CD4-positive, alpha-beta T cell (primary cell): ENCODE results near the gene CEP104. TPM values are rescaled to one million over a fixed set of nuclear protein-coding genes. Genes with fewer than 3 reads are reported as not detected.

Experiments used
- ATAC-seq: fragments of 200-7000 bp; cut with Tn5 transposase; one replicate; pipeline ENCODE4 v1.10.0; 2022; ENCODE audit warnings: mild to moderate bottlenecking; ENCODE audit not compliant: poor library complexity
- CTCF ChIA-PET: fragments of 350-600 bp; sonication (Branson Sonifier 250); formaldehyde crosslinking; loops from one replicate; lab custom pipeline; 2021; ENCODE audit warnings: antibody characterized with exemption, inconsistent platforms; lab: Charles Lee
- POLR2A ChIA-PET: fragments of 350-600 bp; sonication (Branson Sonifier 250); formaldehyde crosslinking; loops from one replicate; lab custom pipeline; 2021; ENCODE audit warnings: antibody characterized with exemption, inconsistent platforms; lab: Charles Lee
- DNase-seq, 14 experiments: peaks; one replicate each; pipeline ENCODE4 v3.0.0-alpha.2; 2013 to 2020; ENCODE audit warnings: mixed read lengths in 2 of 14
- H3K27ac ChIP-seq, 2 donors: one replicate each; pipeline versions ENCODE4 v1.5.1 to v1.7.0; 2013; ENCODE audit warnings: low read length in 2 of 2, low read depth in 1 of 2, mild to moderate bottlenecking in 1 of 2
- H3K27me3 ChIP-seq, 2 experiments: 1 replicate in 1 of 2; 2 replicates in 1 of 2; pipeline versions ENCODE4 v1.6.1 to v1.7.0; 2013; ENCODE audit warnings: low read length in 2 of 2, control low read depth in 1 of 2, mild to moderate bottlenecking in 1 of 2, moderate library complexity in 1 of 2; ENCODE audit not compliant: insufficient read depth in 2 of 2, control insufficient read depth in 1 of 2
- H3K36me3 ChIP-seq: one replicate; pipeline ENCODE4 v1.6.1; 2013; ENCODE audit warnings: low read length, control low read depth; ENCODE audit not compliant: insufficient read depth
- H3K4me1 ChIP-seq: one replicate; pipeline ENCODE4 v1.6.1; 2013; ENCODE audit warnings: low read length, control low read depth; ENCODE audit not compliant: insufficient read depth
- H3K4me3 ChIP-seq: one replicate; pipeline ENCODE4 v1.5.1; 2013; ENCODE audit warnings: mild to moderate bottlenecking, low read length, moderate library complexity
- H3K9me3 ChIP-seq, 2 experiments: 1 replicate in 1 of 2; 2 replicates in 1 of 2; pipeline versions ENCODE4 v1.6.1 to v1.7.0; 2013; ENCODE audit warnings: low read length in 2 of 2, mild to moderate bottlenecking in 2 of 2, control low read depth in 1 of 2, moderate library complexity in 1 of 2; ENCODE audit not compliant: control insufficient read depth in 1 of 2, insufficient read depth in 1 of 2
- H3K27ac Mint-ChIP-seq: one replicate; pipeline ENCODE4 v1.8.0; 2020; ENCODE audit warnings: mixed read lengths
- H3K27me3 Mint-ChIP-seq: one replicate; pipeline ENCODE4 v1.8.0; 2021; ENCODE audit warnings: mixed read lengths
- H3K36me3 Mint-ChIP-seq: one replicate; pipeline ENCODE4 v1.8.0; 2021; ENCODE audit warnings: low read depth, mixed read lengths
- H3K4me1 Mint-ChIP-seq: one replicate; pipeline ENCODE4 v1.8.0; 2021; ENCODE audit warnings: low read depth, mixed read lengths
- H3K4me3 Mint-ChIP-seq: one replicate; pipeline ENCODE4 v1.8.0; 2020; ENCODE audit warnings: mild to moderate bottlenecking, mixed read lengths
- H3K9me3 Mint-ChIP-seq: one replicate; pipeline ENCODE4 v1.8.0; 2020; ENCODE audit warnings: mixed read lengths
- CTCF ChIP-seq: fragments of 200-600 bp; IDR thresholded peaks from one replicate; pipeline ENCODE4 v1.8.0; 2022; ENCODE audit warnings: antibody characterized with exemption, mild to moderate bottlenecking
- intact Hi-C, 2 experiments: fragments of 100-400 bp; cut with DNase I in 1 of 2; cut with micrococcal nuclease in 1 of 2; formaldehyde crosslinking; loops; one replicate each; pipeline versions ENCODE4 v1.15.1 to v1.9.0; 2023 to 2025; cut with DNase I, micrococcal nuclease
- total RNA-seq, 174 experiments: library from RNA in 2 of 174; stranded (reverse) in 2 of 174; gene quantifications; one replicate each; pipeline ENCODE4 v1.2.3 and lab custom pipeline; 2021 to 2026

The CEP104 gene
- total RNA-seq, 2 experiments from 2014 or later: 16.6 to 20.5 TPM

GRCh38 chr1:3880429-3881192 lies 23.6 kb upstream of the CEP104 start:
- Histone ChIP-seq H3K36me3 (peaks cover 55% of the 10 kb centered on the region), H3K4me3 (no peak overlapping the region), H3K27ac (no peak overlapping the region), H3K27me3 (no peaks in the 10 kb centered on the region), H3K9me3 (peaks cover 5 to 7% of the 10 kb centered on the region in 2 experiments), H3K4me1 (peaks cover 6% of the 10 kb centered on the region)
- DNase-seq (no peak), ATAC-seq (no peak)
- no peaks in the 10 kb centered on the region for H3K9me3 Mint-ChIP-seq
- CTCF ChIA-PET: no interaction called here
- no peak overlapping the region for H3K4me3 Mint-ChIP-seq
- no peaks in the 10 kb centered on the region for H3K27me3 Mint-ChIP-seq
- POLR2A ChIA-PET: interaction anchor here (1.0 to 1.1 kb wide), 2 partner anchors 19 to 23 kb away, joined by 3 read pairs; partner anchors contain the start of genes C1orf174, CEP104 and DFFB
- no peak overlapping the region for H3K27ac Mint-ChIP-seq
- intact Hi-C loops: no loop called here
- H3K36me3 Mint-ChIP-seq: peaks cover 87% of the 10 kb centered on the region
- H3K4me1 Mint-ChIP-seq: peaks cover 5% of the 10 kb centered on the region
- no peak for TF ChIP-seq CTCF

GRCh38 chr1:3879787-3880428 lies 22.9 kb upstream of the CEP104 start:
- Mint-ChIP-seq H3K27ac (no peak overlapping the region), H3K9me3 (no peaks in the 10 kb centered on the region), H3K27me3 (no peaks in the 10 kb centered on the region), H3K4me3 (no peak overlapping the region), H3K36me3 (peaks cover 87% of the 10 kb centered on the region), H3K4me1 (peaks cover 5% of the 10 kb centered on the region)
- intact Hi-C loops: no loop called here
- DNase-seq (no peak), ATAC-seq (no peak)
- ChIA-PET CTCF (no interaction called here), POLR2A (interaction anchor here (1.0 kb wide), 1 partner anchor 20 kb away, joined by 3 read pairs; the partner anchor contains the start of gene C1orf174)
- no peak for TF ChIP-seq CTCF
- H3K4me3 ChIP-seq: no peak overlapping the region
- H3K36me3 ChIP-seq: peaks cover 60% of the 10 kb centered on the region
- peaks cover 5 to 7% of the 10 kb centered on the region in 2 experiments for H3K9me3 ChIP-seq
- peaks cover 6% of the 10 kb centered on the region for H3K4me1 ChIP-seq
- no peak overlapping the region for H3K27ac ChIP-seq
- no peaks in the 10 kb centered on the region for H3K27me3 ChIP-seq

- peaks cover 6% of the 10 kb centered on the region for H3K4me1 ChIP-seq
- no peak overlapping the region for H3K4me3 ChIP-seq
- H3K27ac ChIP-seq: no peak overlapping the region
- DNase-seq: no peak
- peaks cover 82% of the 10 kb centered on the region for H3K36me3 Mint-ChIP-seq
- no peak overlapping the region for H3K4me3 Mint-ChIP-seq
- intact Hi-C loops: no loop called here
- H3K27me3 Mint-ChIP-seq: no peaks in the 10 kb centered on the region
- no peaks in the 10 kb centered on the region for H3K27me3 ChIP-seq
- H3K36me3 ChIP-seq: peaks cover 58% of the 10 kb centered on the region
- H3K9me3 Mint-ChIP-seq: no peaks in the 10 kb centered on the region
- no peak for ATAC-seq
- peaks cover 5% of the 10 kb centered on the region for H3K4me1 Mint-ChIP-seq
- no peak overlapping the region for H3K27ac Mint-ChIP-seq
- TF ChIP-seq CTCF: no peak
- CTCF ChIA-PET: no interaction called here
- peaks cover 5 to 7% of the 10 kb centered on the region in 2 experiments for H3K9me3 ChIP-seq
- POLR2A ChIA-PET: interaction anchor here (0.9 kb wide), 1 partner anchor 21 kb away, joined by 3 read pairs; the partner anchor contains the start of gene C1orf174
Observed at GRCh38 chr1:3879099-3879498, 22.1 kb upstream of the CEP104 start.
